Thymus (tissue), 11 donors: Measurements from ENCODE around the gene GOLPH3L. TPM values are rescaled to one million over a fixed set of nuclear protein-coding genes. Genes with fewer than 3 reads are reported as not detected.
"Not testable (repeated sequence)": the region's sequence is repeated elsewhere in the genome, so short reads cannot be mapped to it uniquely, and the experiment has no call there.

Experiments
- DNase-seq, 9 donors: peaks; one replicate each; pipeline ENCODE4 v3.0.0-alpha.2; 2013; ENCODE audit warnings: low spot score in 9 of 9, low read depth in 6 of 9, missing footprints in 1 of 9
- H3K27ac ChIP-seq, 2 donors: one replicate each; pipeline ENCODE4 v1.5.1; 2013; ENCODE audit warnings: control low read depth in 1 of 2, low read depth in 1 of 2, low read length in 1 of 2, mild to moderate bottlenecking in 1 of 2, moderate library complexity in 1 of 2
- H3K27me3 ChIP-seq, 2 donors: one replicate each; pipeline ENCODE4 v1.5.1; 2013; ENCODE audit warnings: low read length in 1 of 2; ENCODE audit not compliant: control insufficient read depth in 2 of 2, insufficient read depth in 1 of 2
- H3K36me3 ChIP-seq, 2 donors: one replicate each; pipeline ENCODE4 v1.5.1; 2013; ENCODE audit warnings: low read length in 1 of 2, mild to moderate bottlenecking in 1 of 2, moderate library complexity in 1 of 2; ENCODE audit not compliant: control insufficient read depth in 2 of 2, insufficient read depth in 2 of 2
- H3K4me1 ChIP-seq, 2 donors: one replicate each; pipeline ENCODE4 v1.5.1; 2013; ENCODE audit warnings: low read length in 2 of 2; ENCODE audit not compliant: control insufficient read depth in 2 of 2, insufficient read depth in 2 of 2
- H3K4me3 ChIP-seq, 2 donors: one replicate each; pipeline ENCODE4 v1.5.1; 2013; ENCODE audit warnings: low read length in 2 of 2, control low read depth in 1 of 2, mild to moderate bottlenecking in 1 of 2
- H3K9me3 ChIP-seq, 2 donors: one replicate each; pipeline ENCODE4 v1.5.1; 2013; ENCODE audit warnings: low read length in 1 of 2, mild to moderate bottlenecking in 1 of 2; ENCODE audit not compliant: control insufficient read depth in 2 of 2, insufficient read depth in 1 of 2
- WGBS: extraction: QIAGEN DNeasy Blood & Tissue Kit; methylation state at CpG from one replicate; pipeline ENCODE4 v1.1.7; 2013; 5-methylcytosine and 5-hydroxymethylcytosine counted together
- polyA plus RNA-seq: library from polyadenylated mRNA; stranded (reverse); fragments of 200-250 nt; gene quantifications from one replicate; pipeline ENCODE4 v1.2.3, GENCODE V29; 2013
- total RNA-seq: library from RNA; stranded (reverse); fragments of 120-200 nt; gene quantifications from one replicate; pipeline ENCODE4 v1.2.4, GENCODE V29; 2013
- donor health status: healthy.

GOLPH3L gene
- total and polyA plus RNA-seq, 2 donors: 12.2 to 16.5 TPM

DNA sequence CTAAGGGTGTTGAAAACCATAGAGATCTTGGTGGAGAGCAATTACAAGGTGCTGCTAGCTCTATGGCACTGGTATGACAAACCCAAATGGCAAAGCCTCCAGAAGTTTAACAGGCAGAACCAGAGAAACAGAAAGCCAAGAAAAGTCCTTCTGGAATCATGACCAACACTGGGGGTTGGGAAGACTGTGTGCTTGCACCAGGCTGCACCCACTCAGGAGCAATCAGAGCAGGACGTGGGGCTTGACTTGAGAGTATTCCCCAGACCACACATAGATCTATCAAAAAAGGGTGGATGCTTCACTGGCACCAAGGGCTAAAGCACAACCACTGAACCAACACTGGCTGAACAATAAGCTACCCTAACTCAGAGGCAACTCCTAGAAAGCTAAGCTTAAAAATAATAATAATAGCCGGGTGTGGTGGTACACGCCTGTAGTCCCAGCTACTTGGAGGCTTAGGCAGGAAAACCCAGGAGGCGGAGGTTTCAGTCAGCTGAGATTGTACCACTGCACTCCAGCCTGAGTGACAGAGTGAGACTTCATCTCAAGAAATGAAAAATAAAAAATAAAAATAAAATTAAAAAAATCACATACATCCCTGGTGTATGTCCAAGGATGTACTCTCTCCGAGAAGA is 47.4 kb downstream of the GOLPH3L start:
- Histone ChIP-seq H3K4me1 (no peaks in the 10 kb centered on the region), H3K4me3 (no peak overlapping the region), H3K9me3 (no peaks in the 10 kb centered on the region), H3K27ac (no peak overlapping the region), H3K27me3 (no peaks in the 10 kb centered on the region), H3K36me3 (peaks cover 29 to 49% of the 10 kb centered on the region in 2 donors)
- DNase-seq: no peak
- 98% methylated on average over 5 of the region's 5 CpGs for WGBS

DNA sequence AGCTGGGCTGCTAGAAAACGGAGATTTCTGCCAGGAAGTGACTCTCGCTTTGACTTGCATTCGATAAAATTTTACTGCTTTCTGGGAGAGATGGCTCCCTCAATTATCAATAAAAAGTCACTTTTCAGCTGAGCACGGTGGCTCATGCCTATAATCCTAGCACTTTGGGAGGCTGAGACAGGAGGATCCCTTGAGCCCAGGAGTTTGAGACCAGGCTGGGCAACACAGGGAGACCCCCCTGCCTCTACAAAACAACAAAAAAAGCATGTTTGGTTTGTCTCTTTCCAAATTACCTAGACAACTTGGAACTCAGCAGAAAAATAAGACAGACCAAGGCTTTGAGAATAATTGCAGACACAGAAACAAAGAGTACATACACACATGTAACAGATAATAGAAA is 54.7 kb downstream of the GOLPH3L start:
- DNase-seq: no peak
- no peaks in the 10 kb centered on the region for H3K4me1 ChIP-seq
- peaks cover 3 to 17% of the 10 kb centered on the region in 2 donors for H3K36me3 ChIP-seq
- no peaks in the 10 kb centered on the region for H3K9me3 ChIP-seq
- H3K27ac ChIP-seq: no peak overlapping the region
- H3K27me3 ChIP-seq: no peaks in the 10 kb centered on the region
- no peak overlapping the region for H3K4me3 ChIP-seq
- 97% methylated on average over 4 of the region's 4 CpGs for WGBS

DNA sequence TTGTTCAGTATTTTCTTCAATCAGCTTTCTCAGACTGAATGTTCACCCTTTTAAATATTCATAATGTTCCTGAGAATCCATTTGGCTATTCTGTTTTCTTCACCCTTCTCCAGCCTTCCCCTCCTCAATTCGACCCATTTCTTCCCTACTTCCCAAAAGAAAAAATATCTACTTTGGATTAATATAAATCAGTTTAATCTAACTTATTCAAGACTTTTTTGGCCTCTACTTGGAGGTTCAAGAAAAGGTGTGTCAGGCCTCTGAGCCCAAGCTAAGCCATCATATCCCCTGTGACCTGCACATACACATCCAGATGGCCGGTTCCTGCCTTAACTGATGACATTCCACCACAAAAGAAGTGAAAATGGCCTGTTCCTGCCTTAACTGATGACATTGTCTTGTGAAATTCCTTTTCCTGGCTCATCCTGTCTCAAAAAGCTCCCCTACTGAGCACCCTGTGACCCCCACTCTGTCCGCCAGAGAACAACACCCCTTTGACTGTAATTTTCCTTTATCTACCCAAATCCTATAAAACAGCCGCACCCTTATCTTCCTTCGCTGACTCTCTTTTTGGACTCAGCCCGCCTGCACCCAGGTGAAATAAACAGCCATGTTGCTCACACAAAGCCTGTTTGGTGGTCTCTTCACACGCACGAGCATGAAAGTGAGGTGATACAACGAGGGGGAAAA is 55.7 kb downstream of the GOLPH3L start:
- not testable (repeated sequence) for DNase-seq, H3K27ac ChIP-seq, H3K36me3 ChIP-seq, H3K27me3 ChIP-seq, H3K9me3 ChIP-seq, H3K4me1 ChIP-seq, H3K4me3 ChIP-seq
- WGBS: 97% methylated on average over 9 of the region's 9 CpGs

DNA sequence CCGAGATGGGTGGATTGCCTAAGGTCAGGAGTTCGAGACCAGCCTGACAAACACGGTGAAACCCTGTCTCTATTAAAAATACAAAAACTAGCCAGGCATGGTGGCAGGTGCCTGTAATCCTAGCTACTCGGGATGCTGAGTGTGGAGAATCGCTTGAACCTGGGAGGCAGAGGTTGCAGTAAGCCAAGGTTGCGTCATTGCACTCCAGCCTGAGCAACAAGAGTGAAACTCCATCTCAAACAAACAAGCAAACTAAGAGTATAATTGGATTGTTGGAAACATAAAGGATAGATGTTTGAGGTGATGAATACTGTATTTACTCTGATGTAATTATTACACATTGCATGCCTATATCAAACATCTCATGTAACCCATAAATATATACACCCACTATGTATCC is 58.5 kb downstream of the GOLPH3L start:
- not testable (repeated sequence) for DNase-seq, H3K27me3 ChIP-seq, H3K27ac ChIP-seq, H3K9me3 ChIP-seq, H3K36me3 ChIP-seq, H3K4me1 ChIP-seq, H3K4me3 ChIP-seq
- WGBS: 95% methylated on average over 6 of the region's 6 CpGs

DNA sequence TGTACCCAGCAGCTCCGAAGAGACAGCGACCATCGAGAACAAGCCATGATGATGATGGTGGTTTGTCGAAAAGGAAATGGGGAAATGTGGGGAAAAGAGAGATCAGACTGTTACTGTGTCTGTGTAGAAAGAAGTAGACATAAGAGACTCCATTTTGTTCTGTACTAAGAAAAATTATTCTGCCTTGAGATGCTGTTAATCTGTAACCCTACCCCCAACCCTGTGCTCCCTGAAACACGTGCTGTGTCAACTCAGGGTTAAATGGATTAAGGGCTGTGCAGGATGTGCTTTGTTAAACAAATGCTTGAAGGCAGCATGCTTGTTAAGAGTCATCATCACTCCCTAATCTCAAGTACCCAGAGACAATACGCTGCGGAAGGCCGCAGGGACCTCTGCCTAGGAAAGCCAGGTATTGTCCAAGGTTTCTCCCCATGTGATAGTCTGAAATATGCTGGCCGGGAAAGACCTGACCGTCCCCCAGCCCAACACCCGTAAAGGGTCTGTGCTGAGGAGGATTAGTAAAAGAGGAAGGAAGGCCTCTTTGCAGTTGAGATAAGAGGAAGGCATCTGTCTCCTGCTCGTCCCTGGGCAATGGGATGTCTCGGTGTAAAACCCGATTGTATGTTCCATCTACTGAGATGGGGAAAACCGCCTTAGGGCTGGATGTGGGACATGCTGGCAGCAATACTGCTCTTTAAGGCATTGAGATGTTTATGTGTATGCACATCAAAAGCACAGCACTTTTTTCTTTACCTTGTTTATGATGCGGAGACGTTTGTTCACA is 61.9 kb downstream of the GOLPH3L start:
- H3K27ac ChIP-seq, DNase-seq: not testable (repeated sequence)
- 70% methylated on average over 17 of the region's 17 CpGs for WGBS

DNA sequence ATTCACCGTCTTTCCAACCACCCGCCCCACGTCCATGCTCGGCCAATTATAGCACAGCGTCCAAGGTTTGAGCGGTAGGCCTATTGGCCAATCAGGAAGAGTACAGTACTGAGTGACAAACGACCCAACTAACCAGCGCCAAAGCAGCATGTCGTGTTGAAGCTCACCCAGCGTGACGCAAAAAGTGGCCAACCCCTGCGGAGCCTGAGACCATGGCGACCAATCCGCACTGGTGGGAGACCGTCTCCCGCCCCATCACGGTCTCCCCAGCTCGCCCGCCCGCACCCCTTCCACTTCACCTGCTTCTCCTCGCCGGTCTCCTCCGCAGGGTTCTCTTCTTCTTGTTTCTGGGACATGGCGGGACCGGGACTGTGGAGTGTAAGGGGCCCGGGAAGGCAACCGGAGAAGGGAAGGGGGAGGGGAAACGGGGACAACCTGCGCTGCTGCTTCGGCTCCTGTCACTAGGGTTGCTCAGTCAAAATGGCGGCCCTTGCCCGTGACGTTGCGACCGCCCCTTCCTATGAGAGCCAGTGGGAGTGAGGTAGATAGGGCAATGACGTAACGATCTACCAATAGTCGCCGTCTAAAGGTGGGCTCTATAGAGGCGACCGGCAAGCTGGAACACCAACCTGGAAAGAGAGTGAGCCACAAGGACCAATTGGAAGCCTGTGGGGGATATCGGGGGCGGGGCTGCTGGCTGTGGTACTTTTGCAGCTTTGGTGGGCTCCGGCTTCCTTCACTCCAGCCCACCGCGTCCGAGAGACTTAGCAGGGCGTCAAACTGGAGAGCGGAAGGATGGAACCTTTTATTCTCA is 67.6 kb downstream of the GOLPH3L start, which contains the start of gene ENSA:
TSS of gene ENSA (minus strand) at position 498 of the 814 bp plus-strand sequence. CDS start at position 356, 142 bp downstream.
- H3K27me3 ChIP-seq: no peaks in the 10 kb centered on the region
- H3K9me3 ChIP-seq: no peaks in the 10 kb centered on the region
- peak within 1 kb of the TSS; percentile 67 to 72 for H3K4me3 ChIP-seq
- peaks cover 14 to 16% of the 10 kb centered on the region in 2 donors for H3K4me1 ChIP-seq
- WGBS: under 1% methylated on average over 49 of the region's 49 CpGs
- peak; percentile 91 to 100 (median 98) for DNase-seq
- H3K27ac ChIP-seq: peak within 1 kb of the TSS; percentile 95 to 99
- H3K36me3 ChIP-seq: peaks cover 25 to 35% of the 10 kb centered on the region in 2 donors

More for the DNA sequence above, 61.9 kb downstream of the GOLPH3L start:
- H3K36me3 ChIP-seq, H3K4me1 ChIP-seq, H3K9me3 ChIP-seq, H3K4me3 ChIP-seq, H3K27me3 ChIP-seq: not testable (repeated sequence)

DNA sequence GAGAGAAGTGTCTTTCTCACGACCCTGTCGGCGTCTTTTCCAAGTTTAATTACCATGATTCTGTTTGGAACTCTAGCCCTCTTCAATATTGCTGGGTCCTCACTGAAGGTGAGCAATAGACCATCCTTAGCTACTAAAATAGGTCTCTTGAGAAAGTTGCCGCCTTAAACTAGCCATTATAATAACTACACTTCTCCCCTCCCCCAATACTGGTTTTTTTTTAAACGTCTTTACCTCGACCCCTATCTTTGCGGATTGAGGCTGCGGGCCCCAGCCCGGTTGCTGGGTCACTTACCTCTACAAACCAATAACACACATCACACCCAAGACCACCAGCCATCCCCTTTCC is 68.2 kb downstream of the GOLPH3L start:
- H3K27me3 ChIP-seq: no peaks in the 10 kb centered on the region
- no peak for DNase-seq
- H3K9me3 ChIP-seq: no peaks in the 10 kb centered on the region
- H3K27ac ChIP-seq: peak overlapping the region; percentile 95 to 99
- under 1% methylated on average over 9 of the region's 9 CpGs for WGBS
- H3K36me3 ChIP-seq: peaks cover 28 to 41% of the 10 kb centered on the region in 2 donors
- H3K4me3 ChIP-seq: peak overlapping the region; percentile 67 to 72
- peaks cover 14 to 16% of the 10 kb centered on the region in 2 donors for H3K4me1 ChIP-seq

DNA sequence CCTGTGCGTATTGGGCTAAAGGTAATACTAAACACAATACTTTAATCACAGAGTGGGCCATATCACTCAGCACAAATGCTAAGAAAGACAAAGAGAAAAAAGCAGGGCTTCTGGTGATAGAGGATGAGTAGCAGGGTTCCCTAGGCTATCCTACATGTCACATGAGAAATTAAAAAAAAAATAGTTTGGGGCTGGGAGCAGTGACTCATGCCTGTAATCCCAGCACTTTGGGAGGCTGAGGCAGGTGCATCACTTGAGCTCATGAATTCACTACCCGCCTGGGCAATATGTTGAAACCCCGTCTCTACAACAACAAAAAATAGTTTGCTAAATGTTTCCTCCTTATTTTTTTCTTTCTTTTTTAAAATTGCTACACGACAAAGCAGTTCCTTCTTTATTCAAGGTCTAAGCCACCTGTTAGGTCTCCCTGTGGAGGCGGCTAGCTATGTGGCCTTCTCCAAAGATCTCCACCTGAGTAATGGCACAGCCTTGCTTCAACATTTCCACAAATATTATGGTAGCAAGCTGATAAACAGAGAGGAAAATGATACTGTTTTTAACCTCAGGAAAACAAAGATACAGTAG is 69.0 kb downstream of the GOLPH3L start:
- H3K4me3 ChIP-seq: peak overlapping the region in 1 of 2 donors; percentile 72
- no peak overlapping the region for H3K27ac ChIP-seq
- no peaks in the 10 kb centered on the region for H3K27me3 ChIP-seq
- 79% methylated on average over 5 of the region's 5 CpGs for WGBS
- peaks cover 35 to 47% of the 10 kb centered on the region in 2 donors for H3K36me3 ChIP-seq
- peaks cover 14 to 16% of the 10 kb centered on the region in 2 donors for H3K4me1 ChIP-seq
- DNase-seq: no peak
- no peaks in the 10 kb centered on the region for H3K9me3 ChIP-seq
